GM04504 (cell line): Measurements from ENCODE around the gene BNIP5.
"Not testable (repeated sequence)": the region's sequence is repeated elsewhere in the genome, so short reads cannot be mapped to it uniquely, and the experiment has no call there.

ENCODE experiments used
- DNase-seq: peaks from one replicate; pipeline ENCODE4 v3.0.0-alpha.2; 2012; ENCODE audit warnings: low read depth

The BNIP5 gene

DNA sequence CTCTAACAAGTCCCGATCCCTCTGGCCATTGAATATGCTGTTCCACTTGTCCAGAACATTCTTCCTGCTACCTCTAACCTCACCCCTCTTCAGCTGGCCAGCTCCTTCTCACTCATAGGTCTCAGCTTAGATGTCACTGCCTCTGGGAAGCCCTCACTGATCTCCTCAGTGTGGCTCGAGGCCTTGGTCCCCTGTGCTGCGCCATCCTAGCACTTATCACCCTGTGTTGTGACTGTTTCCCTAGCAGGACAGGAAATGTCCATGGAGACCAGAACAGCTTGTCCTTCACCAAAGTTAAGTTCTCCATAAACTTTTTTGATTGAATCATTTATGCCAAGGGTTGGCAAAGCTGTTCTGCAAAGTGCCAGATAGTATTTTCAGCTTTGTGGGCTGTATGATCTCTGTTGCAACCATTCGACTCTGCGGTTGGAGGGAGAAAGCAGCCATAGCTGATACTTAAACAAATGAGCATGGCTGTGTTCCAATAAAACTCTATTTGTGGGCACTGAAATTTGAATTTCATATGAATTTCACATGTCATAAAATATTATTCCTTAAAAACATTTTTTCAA lies 6.5 kb upstream of the BNIP5 start:
- DNase-seq, result no peak

DNA sequence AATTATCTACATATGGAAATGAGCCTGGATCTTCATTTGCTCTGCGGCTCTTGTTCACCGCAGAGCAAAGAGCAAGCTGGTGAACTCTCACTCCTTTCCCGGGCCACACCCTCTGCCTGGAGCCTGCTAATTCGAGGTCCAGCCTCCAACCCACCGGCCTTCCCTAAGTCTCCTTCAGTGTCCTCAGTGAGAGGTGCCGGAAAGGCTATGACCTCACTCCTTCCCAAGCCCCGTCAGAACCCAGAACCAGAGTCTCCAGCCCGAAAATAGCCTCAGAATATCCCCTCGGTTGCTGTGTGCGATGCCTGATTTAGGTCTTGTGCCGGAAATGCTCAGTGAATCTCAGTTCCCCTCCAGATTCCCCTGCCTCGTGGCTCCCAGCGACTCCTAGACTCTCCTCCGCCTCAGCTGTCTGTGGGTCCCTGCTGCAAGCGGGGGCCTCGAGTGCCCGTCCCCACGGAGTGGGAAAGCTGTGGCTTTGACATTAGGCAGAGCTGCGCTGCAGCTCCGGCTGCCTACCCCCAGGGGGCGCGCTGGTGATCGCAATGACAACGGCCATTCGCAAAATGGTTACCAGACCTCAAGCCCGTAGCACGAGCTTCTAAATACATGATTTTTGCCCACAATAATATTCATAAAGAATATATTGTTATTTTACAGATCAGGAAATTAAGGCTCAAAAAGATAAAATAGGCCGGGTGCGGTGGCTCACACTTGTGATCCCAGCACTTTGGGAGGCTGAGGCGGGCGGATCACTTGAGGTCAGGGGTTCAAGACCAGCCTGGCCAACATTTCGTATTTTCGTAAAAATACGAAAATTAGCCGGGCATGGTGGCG lies 4.1 kb upstream of the BNIP5 start:
- DNase-seq, result no peak

DNA sequence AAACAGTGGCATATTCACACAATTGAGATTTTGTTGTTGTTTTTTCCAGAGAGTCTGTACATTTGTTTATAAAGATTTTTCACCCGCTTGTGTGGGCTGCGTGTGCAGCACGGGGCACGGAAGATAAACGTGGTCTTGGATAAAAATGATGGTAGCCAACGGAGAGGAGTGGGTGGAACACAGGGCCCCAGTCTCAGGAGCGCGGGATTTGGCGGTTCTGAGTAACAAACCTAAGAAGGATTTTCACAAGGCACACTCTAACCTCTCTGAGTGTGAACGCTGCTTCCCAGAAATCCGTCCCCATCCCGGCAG lies 3.6 kb upstream of the BNIP5 start:
- DNase-seq, result no peak

DNA sequence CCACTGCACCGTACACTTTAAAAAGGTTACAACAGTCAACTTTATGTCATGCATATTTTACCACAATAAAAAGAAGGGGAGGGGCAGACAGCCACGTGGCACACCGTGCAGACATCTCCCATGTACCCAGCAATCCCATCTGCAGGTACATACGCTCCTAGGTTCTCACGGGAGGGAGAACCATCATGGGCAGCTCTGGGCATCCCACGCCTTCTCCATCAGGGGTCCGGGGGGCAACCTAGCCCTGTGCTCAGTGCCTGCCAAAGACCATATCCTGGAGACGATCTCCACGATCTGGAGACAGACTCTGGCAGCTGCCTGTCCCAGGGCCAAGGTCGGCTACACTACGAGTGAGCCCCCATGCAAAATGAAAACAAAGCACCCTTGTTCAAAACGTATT lies 2.5 kb upstream of the BNIP5 start:
- DNase-seq, result no peak

DNA sequence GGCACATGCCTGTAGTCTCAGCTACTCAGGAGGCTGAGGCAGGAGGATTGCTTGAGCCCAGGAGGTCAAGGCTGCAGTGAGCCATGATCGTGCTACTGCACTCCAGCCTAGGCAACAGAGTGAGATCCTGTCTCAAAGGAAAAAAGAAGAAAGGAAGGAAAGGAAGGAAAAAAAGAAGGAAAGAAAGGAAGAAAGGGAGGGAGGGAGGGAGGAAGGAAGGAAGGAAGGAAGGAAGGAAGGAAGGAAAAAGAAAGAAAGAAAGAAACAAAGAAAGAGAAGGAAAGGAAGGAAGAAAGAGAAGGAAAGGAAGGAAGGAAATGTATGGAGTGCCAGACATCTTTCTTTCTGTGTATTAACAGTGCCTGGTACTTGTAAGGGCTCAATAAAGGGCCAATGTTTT lies 1.5 kb upstream of the BNIP5 start:
- not testable (repeated sequence) for DNase-seq

DNA sequence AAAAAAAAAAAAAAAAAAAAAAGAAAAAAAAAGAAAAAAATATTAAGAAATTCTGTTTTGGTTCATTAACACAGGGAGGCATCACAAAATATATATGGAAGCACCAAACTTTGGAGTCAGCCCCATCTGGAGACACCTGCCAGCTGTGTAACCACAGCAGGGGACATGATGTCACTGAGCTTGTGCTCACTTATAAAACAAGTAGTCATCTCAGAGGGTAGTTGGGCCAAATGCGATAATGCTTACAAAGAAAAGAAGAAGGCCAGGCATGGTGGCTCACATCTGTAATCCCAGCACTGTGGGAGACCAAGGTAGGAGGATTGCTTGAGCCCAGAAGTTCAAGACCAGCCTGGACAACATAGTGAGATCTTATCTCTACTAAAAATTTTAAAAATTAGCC lies 1.1 kb upstream of the BNIP5 start:
- no peak for DNase-seq

DNA sequence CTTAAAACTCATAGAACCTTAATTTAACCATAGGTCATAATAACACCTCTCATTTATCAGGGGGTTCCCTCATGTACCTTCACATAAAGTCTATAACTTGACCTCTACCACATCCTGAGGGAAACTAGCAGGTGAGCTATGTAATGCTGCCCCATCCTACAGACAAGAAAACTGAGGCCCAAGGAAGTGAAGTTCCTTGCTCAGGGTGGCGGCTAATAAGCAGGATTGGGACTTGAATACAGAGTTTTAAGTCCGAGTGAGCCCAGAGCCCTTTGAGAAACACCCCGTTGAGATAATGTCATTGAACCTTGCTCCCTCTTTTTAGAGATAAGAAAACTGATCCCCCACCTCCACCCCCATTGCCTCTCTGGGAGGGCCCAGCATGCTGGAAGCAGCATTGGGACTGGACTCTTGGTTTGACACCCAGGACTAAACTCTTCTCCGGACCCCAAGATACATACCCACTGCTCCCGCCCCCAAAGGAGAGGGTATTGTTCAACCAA lies 429 bp downstream of the BNIP5 start:
- no peak for DNase-seq

DNA sequence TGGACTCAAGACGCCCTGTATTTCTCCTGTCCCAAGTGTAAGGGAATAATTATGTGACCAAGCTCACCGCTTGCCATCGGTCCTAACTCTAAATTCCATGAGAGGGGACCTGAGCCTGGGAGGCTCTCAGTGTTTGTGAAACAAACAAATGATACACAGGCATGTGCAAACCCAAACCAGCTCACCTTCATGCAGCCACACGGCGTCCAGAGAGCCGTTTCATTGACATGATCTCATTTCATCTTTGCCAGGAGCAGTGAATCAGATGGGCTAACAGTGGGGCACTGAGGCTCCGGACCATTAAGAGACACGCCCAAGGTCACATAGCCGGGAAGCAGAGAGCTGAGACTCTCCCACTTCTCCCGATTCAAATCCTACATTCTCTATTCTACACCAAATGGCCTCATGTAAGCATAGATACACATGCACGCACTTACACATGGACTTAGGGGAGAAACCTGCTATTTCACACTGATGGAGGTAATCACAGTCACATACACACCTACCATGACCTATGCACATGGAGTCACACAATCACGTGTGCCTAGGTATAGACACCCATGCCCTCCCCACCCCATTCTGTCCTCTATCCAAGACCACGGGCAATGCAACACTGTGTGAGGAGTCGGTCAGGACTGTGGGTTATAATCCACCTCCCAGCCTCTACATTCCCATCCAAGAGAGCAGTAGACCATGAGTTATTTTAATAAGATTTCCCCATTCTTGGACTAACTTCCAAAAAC lies 1.1 kb downstream of the BNIP5 start:
- DNase-seq, result no peak

DNA sequence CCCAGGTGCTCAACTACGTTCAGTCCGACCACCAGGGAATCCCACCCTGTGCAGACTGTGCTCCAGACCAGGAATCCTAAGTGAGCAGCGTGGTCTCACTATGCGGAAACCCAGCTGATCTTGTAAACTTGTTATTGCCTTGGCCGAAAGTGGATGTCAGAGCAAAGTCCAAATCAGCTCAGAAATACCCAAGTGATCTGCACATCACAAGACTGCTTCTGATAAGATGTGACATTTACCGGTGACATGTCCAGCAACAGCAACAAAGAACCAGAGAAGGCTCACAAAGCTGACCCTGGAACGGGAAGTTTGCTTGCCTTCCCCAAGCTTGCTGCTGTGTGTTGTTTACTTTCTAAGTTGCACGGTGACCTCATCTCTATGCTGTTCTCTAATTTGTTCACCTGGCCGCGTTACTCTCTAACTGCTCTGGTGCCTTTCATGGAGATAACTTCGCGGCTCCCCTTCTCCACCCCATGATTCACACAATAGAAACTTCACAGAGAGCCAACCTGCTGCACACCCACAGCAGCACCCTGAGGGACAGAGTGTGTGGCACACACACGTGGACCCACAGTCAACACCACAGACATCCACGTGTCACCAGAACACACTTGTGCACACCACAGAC lies 1.7 kb downstream of the BNIP5 start:
- no peak for DNase-seq

DNA sequence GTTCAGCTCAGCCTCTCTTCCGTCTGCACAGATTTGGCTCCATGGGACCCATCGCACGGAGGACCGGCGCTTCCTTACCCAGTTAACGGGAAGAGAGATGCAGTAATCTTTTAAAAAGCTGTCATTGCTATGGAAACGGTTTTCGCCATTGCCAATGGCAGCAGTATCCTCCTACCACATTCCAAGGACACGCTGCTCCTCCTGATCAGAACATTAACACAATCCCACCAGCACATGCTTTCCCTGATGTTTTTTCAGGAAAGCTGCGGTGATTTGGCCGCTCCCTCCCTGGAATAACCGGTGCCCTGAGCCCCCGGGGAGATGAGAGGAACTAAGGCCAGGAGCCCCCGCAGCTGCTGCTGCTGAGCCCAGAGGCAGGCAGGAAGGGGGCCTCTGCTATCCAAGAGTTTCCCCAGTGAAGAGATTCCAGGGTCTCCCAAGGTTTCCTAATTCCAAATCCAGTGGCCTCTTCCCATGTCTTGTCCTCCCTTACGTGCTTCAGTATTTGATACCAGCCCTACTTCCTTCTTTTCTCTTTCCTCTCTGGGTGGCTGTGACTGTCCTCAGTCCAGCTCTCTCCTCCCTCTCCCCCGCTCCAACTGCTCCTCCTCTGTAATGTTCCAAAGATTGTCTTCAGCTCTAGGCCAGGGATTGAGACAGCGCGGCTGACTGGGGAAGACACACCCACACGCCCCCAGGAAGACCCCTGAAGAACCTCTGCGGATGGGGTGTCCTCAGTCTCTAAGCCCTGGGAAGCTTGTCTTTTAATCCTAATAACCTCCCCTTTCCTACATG lies 2.6 kb downstream of the BNIP5 start:
- DNase-seq, result no peak

DNA sequence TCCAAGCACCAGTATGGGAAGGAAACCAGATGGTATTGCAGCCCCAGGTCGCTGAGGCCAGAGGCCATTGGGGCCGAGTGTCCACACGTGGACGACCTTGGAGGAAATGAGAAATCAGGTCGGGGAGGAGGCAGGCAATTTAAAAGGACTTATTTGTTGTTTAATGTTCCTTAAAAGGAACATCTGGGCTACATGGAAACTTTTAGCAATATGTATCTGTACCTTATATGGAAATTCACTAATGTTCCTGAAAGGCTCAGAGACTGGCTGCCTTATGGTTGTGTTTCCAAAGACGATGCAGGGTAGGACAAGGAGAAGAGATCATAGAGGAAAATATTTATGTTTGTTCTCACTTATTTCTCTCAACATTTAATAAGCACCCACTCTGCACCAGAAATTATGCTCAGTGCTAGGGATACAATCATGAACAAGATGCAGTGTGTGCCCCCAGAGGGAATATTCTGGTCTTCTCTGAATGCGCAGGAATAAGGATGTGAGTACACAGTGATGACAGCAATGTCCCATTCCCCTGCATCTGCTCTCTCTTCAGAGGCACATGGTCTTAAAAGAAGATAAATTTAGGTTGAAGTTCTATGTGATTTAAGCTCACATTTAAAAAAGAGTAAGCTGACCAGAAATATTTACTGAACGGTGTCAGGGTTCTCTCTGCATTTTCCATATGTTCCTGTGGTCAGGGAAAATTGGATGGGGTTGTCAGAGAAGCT lies 3.4 kb downstream of the BNIP5 start:
- DNase-seq, result no peak

DNA sequence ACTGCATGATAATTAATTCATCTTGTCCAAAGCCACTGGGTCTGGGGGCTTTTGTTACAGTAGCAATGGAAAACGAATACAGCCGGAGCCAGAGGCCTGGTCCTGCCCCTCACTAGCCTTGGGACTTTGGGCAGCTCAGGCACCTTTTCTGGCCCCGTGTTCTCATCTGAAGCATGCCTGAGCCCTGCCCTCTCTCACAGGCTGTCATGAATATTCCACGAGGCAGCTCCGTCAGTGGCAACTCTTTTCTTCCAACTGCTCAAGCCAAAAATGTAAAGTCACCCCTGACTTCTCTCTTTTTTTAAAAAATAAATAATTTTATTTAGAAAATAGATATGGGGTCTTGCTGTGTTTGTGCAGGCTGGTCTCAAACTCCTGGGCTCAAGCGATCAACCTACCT lies 5.3 kb downstream of the BNIP5 start:
- DNase-seq, result no peak

DNA sequence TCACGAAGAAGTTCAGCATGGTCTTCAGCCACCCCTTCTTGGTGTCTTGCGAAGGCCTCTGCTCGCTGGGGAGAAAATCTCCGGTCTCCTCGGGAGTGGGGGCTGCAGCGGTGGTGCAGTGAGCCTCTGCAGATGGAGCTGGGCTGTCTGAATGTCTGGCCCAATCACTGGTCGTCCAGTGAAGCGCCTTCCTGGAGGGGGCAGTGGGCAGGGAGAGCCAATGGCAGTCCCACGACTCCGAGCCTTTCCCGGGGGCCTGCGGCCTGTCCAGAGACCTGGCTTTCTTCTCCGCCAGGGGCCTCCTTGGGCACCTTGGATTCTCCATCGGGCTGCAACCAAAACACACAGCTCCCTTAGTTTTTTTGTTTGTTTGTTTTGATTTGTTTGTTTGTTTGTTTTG lies 6.3 kb downstream of the BNIP5 start:
- DNase-seq, result no peak

DNA sequence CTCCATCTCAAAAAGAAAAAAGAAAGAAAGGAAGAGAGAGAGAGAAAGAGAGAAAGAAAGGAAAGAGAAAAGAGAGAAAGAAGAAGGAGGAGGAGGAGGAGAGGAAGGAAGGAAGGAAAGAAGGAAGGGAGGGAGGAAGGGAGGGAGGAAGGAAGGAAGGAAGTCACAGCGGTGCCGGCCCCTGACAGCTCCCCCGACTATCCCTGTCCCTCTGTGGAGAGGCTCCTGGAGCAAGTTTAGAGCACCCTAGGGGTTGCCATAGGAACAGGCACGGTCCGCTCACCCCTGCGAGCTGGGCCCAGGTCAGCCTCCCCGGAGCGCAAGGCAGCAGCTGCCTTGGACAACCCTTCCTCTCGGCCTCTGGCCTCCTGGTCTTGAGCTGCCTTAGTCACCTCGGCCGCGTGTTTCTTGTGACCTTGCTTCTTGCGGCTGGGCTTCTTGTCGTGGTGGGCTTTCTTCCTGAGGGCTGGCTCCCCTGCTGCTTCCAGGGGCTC lies 6.8 kb downstream of the BNIP5 start:
- no peak for DNase-seq

DNA sequence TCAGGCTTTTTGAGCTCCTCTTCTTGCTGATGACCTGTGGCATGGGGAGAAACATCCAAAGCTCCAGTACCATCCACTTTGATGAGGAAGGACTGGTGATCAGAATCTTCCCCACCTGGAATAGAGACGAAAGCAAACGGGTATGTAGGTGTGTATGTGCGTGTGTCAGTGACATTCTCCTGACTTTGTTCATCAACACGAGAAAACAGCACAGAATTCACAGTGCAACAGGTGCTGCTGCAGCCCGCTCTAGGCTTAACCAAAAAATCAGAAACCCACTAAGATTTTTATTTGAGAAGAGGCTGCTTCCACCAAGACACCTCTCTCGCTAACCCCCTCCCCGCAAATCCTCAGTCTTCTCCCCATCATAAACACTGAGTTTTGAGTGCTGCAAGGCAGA lies 8.1 kb downstream of the BNIP5 start:
- no peak for DNase-seq

DNA sequence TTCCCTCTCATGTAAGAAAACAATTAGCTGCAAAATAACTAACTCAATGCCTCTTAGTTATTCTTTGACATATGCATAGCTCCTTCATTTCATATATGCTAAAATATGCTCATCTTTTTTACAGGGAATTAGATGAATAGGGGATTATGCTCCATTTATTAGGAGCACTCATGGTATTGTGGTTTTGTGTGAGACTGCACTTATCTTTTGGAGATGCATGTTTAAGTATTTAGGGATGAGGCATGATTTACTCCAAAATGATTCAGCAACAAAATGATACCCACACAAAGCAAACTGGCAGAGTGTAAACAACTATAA lies 8.8 kb downstream of the BNIP5 start:
- no peak for DNase-seq

DNA sequence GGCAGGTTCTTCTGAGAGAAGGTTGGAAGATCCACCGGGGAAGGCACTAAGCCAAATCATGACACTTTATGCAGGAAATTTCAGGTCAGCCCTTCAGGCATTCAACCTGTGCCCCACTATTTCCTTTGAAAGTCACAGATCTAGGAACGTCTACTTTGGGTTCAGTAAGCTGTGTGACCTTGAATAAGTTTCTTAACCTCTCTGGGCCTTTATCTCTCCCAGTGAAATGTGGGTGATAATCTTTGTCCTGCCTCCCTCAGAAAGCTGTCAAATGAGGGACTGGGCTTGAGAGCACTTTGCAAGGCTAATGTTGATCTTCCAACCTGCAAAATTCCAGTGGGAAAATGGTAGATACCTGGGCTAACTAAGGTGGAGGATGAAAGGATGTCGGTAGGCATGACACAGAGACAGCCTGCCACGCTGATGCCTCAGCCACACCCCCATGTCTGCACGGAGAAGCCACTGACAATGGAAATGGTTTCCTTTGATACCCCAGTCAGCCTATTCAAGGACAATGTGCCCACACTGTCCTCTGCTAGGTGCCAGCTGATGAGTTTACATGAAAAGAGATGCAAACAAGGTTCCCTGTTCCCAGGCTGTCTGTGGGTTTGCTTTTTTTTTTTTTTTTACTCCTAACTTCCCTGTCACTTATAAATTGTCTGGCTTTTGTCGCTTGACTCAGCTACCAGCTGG lies 9.3 kb downstream of the BNIP5 start:
- no peak for DNase-seq

DNA sequence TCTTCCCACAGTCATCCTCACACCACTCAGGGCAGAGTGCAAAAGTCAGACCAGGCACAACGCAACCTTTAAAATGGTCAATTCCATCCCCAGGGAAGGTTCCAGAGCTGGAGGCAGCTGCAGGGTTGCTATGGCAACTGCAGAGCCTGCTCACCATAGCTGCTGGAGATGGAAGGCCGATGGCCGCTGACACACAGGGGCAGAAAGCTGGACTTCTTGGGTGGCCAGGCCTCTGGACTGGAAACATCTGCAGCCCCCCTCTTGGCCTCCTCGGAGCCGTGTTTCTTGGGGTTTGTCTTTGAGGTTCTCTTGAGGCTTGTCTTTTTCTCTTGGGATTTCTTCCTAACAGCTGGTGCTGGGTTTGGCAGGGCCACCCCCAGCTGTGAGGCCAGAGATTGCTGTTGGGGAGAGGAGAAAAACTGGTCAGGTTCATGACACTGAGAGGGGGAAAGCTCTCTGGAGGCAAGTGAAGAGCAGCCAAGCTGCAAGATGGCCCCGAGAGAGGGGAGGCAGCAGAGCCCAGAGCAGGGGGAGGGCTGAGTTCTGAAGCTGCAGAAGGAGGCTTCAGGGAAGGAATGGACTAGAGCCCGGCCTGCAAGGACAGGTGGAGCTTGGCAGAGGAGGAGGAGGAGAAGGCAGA lies 10.2 kb downstream of the BNIP5 start:
- no peak for DNase-seq

DNA sequence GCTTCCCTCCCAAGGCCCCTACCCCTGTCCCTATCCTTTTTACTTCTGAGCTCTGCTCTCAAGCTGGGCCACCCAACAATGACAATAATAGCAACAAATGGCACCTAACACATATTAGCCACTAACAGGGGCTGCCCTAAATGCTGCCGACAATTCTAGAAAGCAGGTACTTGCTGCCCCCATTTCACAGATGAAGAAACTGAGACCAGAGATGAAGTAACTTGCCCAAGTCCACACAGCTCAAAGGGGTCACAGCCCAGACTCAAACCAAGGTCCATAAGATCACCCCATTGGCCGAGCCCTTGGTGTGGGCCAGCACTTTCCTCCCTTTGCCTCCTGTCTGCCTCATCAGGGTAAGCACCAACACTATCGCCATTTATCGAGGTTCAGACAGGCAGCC lies 12.0 kb downstream of the BNIP5 start:
- no peak for DNase-seq

DNA sequence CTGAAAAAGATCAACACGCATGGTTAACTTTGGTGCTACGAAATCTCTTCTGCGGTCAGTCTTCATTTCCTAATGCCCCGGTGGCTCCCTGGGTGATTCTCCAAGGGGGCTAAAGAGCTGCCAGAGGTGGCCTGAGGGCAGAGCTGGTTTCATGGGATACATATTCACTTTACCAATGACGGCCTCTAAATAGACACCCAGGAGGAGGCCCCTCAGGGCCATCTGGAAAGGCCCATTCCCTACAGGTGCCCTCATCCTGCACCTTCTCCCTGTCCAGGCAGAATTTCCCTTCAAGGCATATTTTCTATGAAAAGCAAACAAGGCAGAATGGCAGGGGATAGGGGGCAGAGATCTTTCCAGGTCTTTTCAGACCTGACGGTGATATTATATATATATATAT lies 12.5 kb downstream of the BNIP5 start:
- DNase-seq, result no peak
